IMR-90 (cell line): ENCODE measurements around the gene CRLF2. TPM values are rescaled to one million over a fixed set of nuclear protein-coding genes. Genes with fewer than 3 reads are reported as not detected.
"Not testable (repeated sequence)": the region's sequence is repeated elsewhere in the genome, so short reads cannot be mapped to it uniquely, and the experiment has no call there.

Experiments
- ATAC-seq: fragments of 200-7000 bp; cut with Tn5 transposase; 2 replicates; pipeline ENCODE4 v1.9.1; 2020; ENCODE audit warnings: low read depth, mild to moderate bottlenecking, moderate library complexity
- BruUV-seq: library from RNA; stranded (reverse); fragments of 400-500 nt; replicated peaks from 2 replicates; lab custom pipeline; 2021; lab: Mats Ljungman, UMichigan
- CTCF ChIA-PET: fragments of 300-600 bp; formaldehyde crosslinking; extraction: SDS; loops from one replicate; lab custom pipeline; 2021; ENCODE audit warnings: antibody characterized with exemption; lab: Yijun Ruan, JAX
- POLR2A ChIA-PET: fragments of 300-600 bp; sonication (Branson Sonifier 250); formaldehyde crosslinking; loops from one replicate; lab custom pipeline; 2022; ENCODE audit warnings: antibody characterized with exemption; ENCODE audit not compliant: unreplicated experiment; lab: Charles Lee
- DNase-seq: peaks from one replicate; pipeline ENCODE4 v3.0.0; 2013
- H2AFZ ChIP-seq: replicated peaks from 2 replicates; pipeline ENCODE3; 2013; ENCODE audit warnings: low read length, mild to moderate bottlenecking; ENCODE audit not compliant: poor library complexity
- H2AK5ac ChIP-seq: 2 replicates; pipeline ENCODE4 v1.6.1; 2013; ENCODE audit warnings: low read depth, low read length, inconsistent platforms
- H2AK9ac ChIP-seq: replicated peaks from 2 replicates; pipeline ENCODE3; 2013; ENCODE audit warnings: mild to moderate bottlenecking, low read depth, low read length, moderate library complexity; ENCODE audit not compliant: poor library complexity
- H2BK120ac ChIP-seq: 2 replicates; pipeline ENCODE4 v1.6.1; 2013; ENCODE audit warnings: low read depth, low read length, inconsistent platforms
- H2BK15ac ChIP-seq: 3 replicates; pipeline ENCODE4 v1.6.1; 2013; ENCODE audit warnings: low read depth, low read length, inconsistent platforms
- H2BK20ac ChIP-seq: 2 replicates; pipeline ENCODE4 v1.6.1; 2013; ENCODE audit warnings: low read depth, mild to moderate bottlenecking, inconsistent platforms, low read length, moderate library complexity
- H2BK5ac ChIP-seq: 2 replicates; pipeline ENCODE4 v1.6.1; 2013; ENCODE audit warnings: mild to moderate bottlenecking, low read depth, low read length, inconsistent platforms; ENCODE audit not compliant: poor library complexity, severe bottlenecking
- H3K14ac ChIP-seq: replicated peaks from 2 replicates; pipeline ENCODE4 v1.6.1; 2013; ENCODE audit warnings: low read depth, low read length, inconsistent platforms
- H3K18ac ChIP-seq: 2 replicates; pipeline ENCODE4 v1.6.1; 2013; ENCODE audit warnings: low read depth, low read length, control low read depth
- H3K23ac ChIP-seq: 2 replicates; pipeline ENCODE4 v1.6.1; 2013; ENCODE audit warnings: low read depth, low read length, inconsistent platforms
- H3K27ac ChIP-seq: 2 replicates; pipeline ENCODE4 v1.5.1; 2013; ENCODE audit warnings: mild to moderate bottlenecking, control low read depth, low read length; ENCODE audit not compliant: insufficient read depth
- H3K27me3 ChIP-seq: 2 replicates; pipeline ENCODE4 v1.6.1; 2013; ENCODE audit warnings: low read length; ENCODE audit not compliant: control insufficient read depth, insufficient read depth
- H3K36me3 ChIP-seq: 2 replicates; pipeline ENCODE4 v1.6.1; 2013; ENCODE audit warnings: low read length, mixed read lengths; ENCODE audit not compliant: control insufficient read depth, insufficient read depth
- H3K4ac ChIP-seq: 2 replicates; pipeline ENCODE4 v1.6.1; 2013; ENCODE audit warnings: low read depth, low read length, inconsistent platforms
- H3K4me1 ChIP-seq: 2 replicates; pipeline ENCODE4 v1.6.1; 2013; ENCODE audit warnings: low read length, mixed read lengths; ENCODE audit not compliant: control insufficient read depth, insufficient read depth
- H3K4me2 ChIP-seq: 2 replicates; pipeline ENCODE4 v1.6.1; 2013; ENCODE audit warnings: low read depth, mild to moderate bottlenecking, control low read depth, low read length, moderate library complexity
- H3K4me3 ChIP-seq: 2 replicates; pipeline ENCODE4 v1.5.1; 2013; ENCODE audit warnings: low read depth, mild to moderate bottlenecking, control low read depth, low read length, moderate library complexity; ENCODE audit not compliant: insufficient read depth
- H3K56ac ChIP-seq: 2 replicates; pipeline ENCODE4 v1.6.1; 2013; ENCODE audit warnings: low read length, inconsistent platforms; ENCODE audit not compliant: insufficient read depth; ENCODE audit errors: extremely low read depth
- H3K79me1 ChIP-seq, 2 experiments: 2 replicates each; pipeline ENCODE4 v1.6.1; 2013; ENCODE audit warnings: low read length in 2 of 2, inconsistent platforms in 1 of 2, low read depth in 1 of 2
- H3K9ac ChIP-seq: 2 replicates; pipeline ENCODE4 v1.6.1; 2013; ENCODE audit warnings: low read depth, low read length, control low read depth
- H3K9me1 ChIP-seq: 2 replicates; pipeline ENCODE4 v1.6.1; 2013; ENCODE audit warnings: low read length, inconsistent platforms; ENCODE audit not compliant: insufficient read depth
- H3K9me3 ChIP-seq: 2 replicates; pipeline ENCODE4 v1.6.1; 2013; ENCODE audit warnings: low read length; ENCODE audit not compliant: control insufficient read depth, insufficient read depth
- H4K20me1 ChIP-seq: 2 replicates; pipeline ENCODE4 v1.6.1; 2013; ENCODE audit warnings: low read length, inconsistent platforms; ENCODE audit not compliant: insufficient read depth
- H4K5ac ChIP-seq: 2 replicates; pipeline ENCODE4 v1.6.1; 2013; ENCODE audit warnings: mild to moderate bottlenecking, low read depth, low read length, control low read depth
- H4K8ac ChIP-seq, 2 experiments: 2 replicates each; pipeline ENCODE4 v1.6.1; 2013; ENCODE audit warnings: low read depth in 2 of 2, low read length in 2 of 2, control low read depth in 1 of 2, inconsistent platforms in 1 of 2
- H4K91ac ChIP-seq: 2 replicates; pipeline ENCODE4 v1.6.1; 2013; ENCODE audit warnings: low read depth, low read length, inconsistent platforms; ENCODE audit not compliant: insufficient read depth
- WGBS, 2 experiments: methylation state at CpG; one replicate each; pipeline versions ENCODE4 v1.1.5 to v1.1.7; 2013; ENCODE audit warnings: missing lambda C conversion rate in 2 of 2; ENCODE audit not compliant: insufficient read length in 1 of 2; ENCODE audit errors: extremely low coverage in 2 of 2; 5-methylcytosine and 5-hydroxymethylcytosine counted together
- dilution Hi-C: fragments of 300-500 bp; cut with HindIII; formaldehyde crosslinking; loops from one replicate; pipeline ENCODE4 v1.14.3; 2018; ENCODE audit warnings: low sequenced_read_pairs; ENCODE audit not compliant: unreplicated experiment
- in situ Hi-C: fragments of 300-500 bp; cut with MboI; formaldehyde crosslinking; loops from 3 replicates; pipeline ENCODE4 v1.14.3; 2019; ENCODE audit warnings: low sequenced_read_pairs, inconsistent platforms, mixed read lengths
- intact Hi-C: fragments of 100-400 bp; cut with micrococcal nuclease; formaldehyde crosslinking; loops from 2 replicates; pipeline ENCODE4 v1.10.0; 2022
- polyA plus RNA-seq, 3 experiments: library from polyadenylated mRNA; depleted of rRNA; stranded (reverse); fragments of >200 nt; gene quantifications; 2 replicates each; pipeline ENCODE4 v1.2.3, GENCODE V29; 2012; ENCODE audit warnings: low replicate concordance in 1 of 3
- total RNA-seq: library from RNA; depleted of rRNA; stranded (reverse); fragments of >200 nt; gene quantifications from 2 replicates; pipeline ENCODE4 v1.2.3, GENCODE V29; 2012

Gene CRLF2
- total and polyA plus RNA-seq, 2 of the 4 experiments (the other 2 are of a cell fraction), result not detected

GRCh38 chrX:1228101-1228500 lies 15.7 kb upstream of the CRLF2 start:
- H3K9ac ChIP-seq, H3K4me1 ChIP-seq, H4K20me1 ChIP-seq, H3K18ac ChIP-seq, BruUV-seq, H2AFZ ChIP-seq, H2BK5ac ChIP-seq, H3K36me3 ChIP-seq, dilution Hi-C loops, H3K4me3 ChIP-seq, H3K4ac ChIP-seq, H2BK15ac ChIP-seq, H3K79me1 ChIP-seq, H3K27ac ChIP-seq, H4K8ac ChIP-seq, POLR2A ChIA-PET, H2AK5ac ChIP-seq, H3K23ac ChIP-seq, H3K4me2 ChIP-seq, H3K27me3 ChIP-seq, ATAC-seq, H3K9me1 ChIP-seq, in situ Hi-C loops, H2BK120ac ChIP-seq, H2BK20ac ChIP-seq, DNase-seq, H2AK9ac ChIP-seq, H3K14ac ChIP-seq, H3K56ac ChIP-seq, H4K5ac ChIP-seq, intact Hi-C loops, H4K91ac ChIP-seq, CTCF ChIA-PET: not testable (repeated sequence)
- whole genome bisulfite sequencing, 2 experiments, result no CpG with 5 or more reads among the region's 8 CpGs
- H3K9me3 ChIP-seq, result peaks cover 17% of the 10 kb centered on the region
